H1 (cell line): ENCODE measurements around the gene CLPSL2.

Experiments used
- CTCF ChIP-seq, 3 experiments: IDR thresholded peaks; 1 replicate in 2 of 3; 2 replicates in 1 of 3; pipeline versions ENCODE4 v1.5.1 to v1.6.1; 2011; ENCODE audit warnings: low read length in 3 of 3, mild to moderate bottlenecking in 3 of 3, inconsistent platforms in 2 of 3, low read depth in 1 of 3, moderate library complexity in 1 of 3; ENCODE audit not compliant: insufficient read depth in 1 of 3; ENCODE audit errors: control extremely low read depth in 1 of 3
- POLR2A ChIP-seq, 2 experiments: IDR thresholded peaks; 1 replicate in 1 of 2; 2 replicates in 1 of 2; pipeline ENCODE4 v1.6.1; 2011; ENCODE audit warnings: low read depth in 2 of 2, low read length in 2 of 2, mild to moderate bottlenecking in 2 of 2; ENCODE audit errors: control extremely low read depth in 1 of 2
- SIN3A ChIP-seq, 2 experiments: IDR thresholded peaks in 1 of 2; conservative IDR thresholded peaks in 1 of 2; 2 replicates each; pipeline ENCODE4 v1.6.1; 2011 to 2012; ENCODE audit warnings: low read length in 2 of 2, improper control_type of control experiment in 1 of 2, low read depth in 1 of 2, mild to moderate bottlenecking in 1 of 2

DNA sequence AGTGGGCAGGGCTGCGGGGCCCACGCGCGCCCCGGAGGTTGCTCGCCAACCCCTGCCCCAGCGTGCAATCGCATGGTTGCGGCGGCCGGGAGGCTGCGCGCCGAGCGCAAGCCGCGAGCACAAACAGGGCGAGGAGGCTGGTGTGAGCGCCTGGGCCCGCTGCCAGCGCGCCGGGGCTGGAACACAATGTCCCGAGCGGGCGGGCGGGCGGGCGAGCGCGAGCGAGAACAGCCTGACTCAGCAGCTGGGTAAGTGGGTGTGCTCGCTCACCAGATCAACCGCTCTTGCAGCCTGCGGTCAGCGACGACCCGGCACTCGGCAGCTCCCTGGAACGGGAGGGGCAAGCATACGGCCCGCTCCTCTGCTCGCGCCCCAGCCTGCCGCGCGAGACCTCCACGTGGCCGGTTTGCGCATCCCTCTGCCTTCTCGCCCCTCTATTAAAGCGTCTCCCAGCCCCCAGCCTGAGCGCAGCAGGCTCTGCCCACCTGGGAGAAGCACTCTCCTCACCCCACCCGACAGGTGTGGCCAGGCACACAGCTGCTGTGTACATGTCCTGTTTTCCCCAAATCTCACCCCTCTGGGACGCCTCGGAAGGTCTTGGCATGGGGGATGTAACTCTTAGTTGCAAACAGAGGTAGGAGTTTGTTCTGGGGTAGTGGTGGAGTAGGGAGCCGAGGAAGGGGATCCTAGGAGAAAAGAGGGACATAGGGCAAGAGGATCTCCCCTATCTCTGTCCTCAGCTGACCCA, 48.3 kb upstream of the CLPSL2 start:
- TF ChIP-seq CTCF (IDR thresholded peaks at IDR 0.05; ENCODE audit: control extremely low read depth in 1 of 3, insufficient read depth in 1 of 3, low read depth in 1 of 3, low read length in 3 of 3) (no peak), SIN3A (conservative IDR thresholded peaks at IDR 0.05 in 1 of 2, IDR thresholded peaks at IDR 0.05 in 1 of 2; ENCODE audit: low read depth in 1 of 2, low read length in 2 of 2) (no peak), POLR2A (IDR thresholded peaks at IDR 0.05; ENCODE audit: control extremely low read depth in 1 of 2, low read depth in 2 of 2, low read length in 2 of 2) (peak in 1 of 2 experiments; percentile 41; a peak in 1 of 3 replicates)
